Measurements from ENCODE around the gene TACR1. TPM values are rescaled to one million over a fixed set of nuclear protein-coding genes. Genes with fewer than 3 reads are reported as not detected.

TACR1 gene
- total RNA-seq, 1 experiment from 2014 or later: not detected

- no TSS peak for BruUV-seq (replicated peaks)
- Histone ChIP-seq H3K27ac (ENCODE audit: low read depth, low read length) (no peak overlapping the region), H3K9me2 (ENCODE audit: insufficient read depth) (no peaks in the 10 kb centered on the region), H4K20me1 (ENCODE audit: insufficient read depth) (no peaks in the 10 kb centered on the region), H3K4me3 (replicated peaks in 1 of 2; ENCODE audit: low read depth in 1 of 2, low read length in 2 of 2) (no peak overlapping the region), H3K4me2 (ENCODE audit: low read length) (no peak overlapping the region), H3K9me3 (ENCODE audit: control insufficient read depth in 1 of 2, insufficient read depth in 1 of 2, low read depth in 1 of 2, low read length in 2 of 2) (no peaks in the 10 kb centered on the region), H3K27me3 (ENCODE audit: insufficient read depth, low read length) (no peaks in the 10 kb centered on the region), H3K4me1 (ENCODE audit: control insufficient read depth in 1 of 2, insufficient read depth in 2 of 2, low read length in 2 of 2) (no peaks in the 10 kb centered on the region), H3K9ac (ENCODE audit: low read length) (no peak overlapping the region), H3K79me2 (ENCODE audit: insufficient read depth, low read length) (no peaks in the 10 kb centered on the region), H2AFZ (ENCODE audit: low read depth, low read length, poor library complexity, severe bottlenecking) (no peak overlapping the region), H3K36me3 (ENCODE audit: control insufficient read depth in 1 of 2, insufficient read depth in 2 of 2, low read length in 2 of 2) (no peaks in the 10 kb centered on the region)
- intact Hi-C loops (cut with micrococcal nuclease): no loop called here
- ATAC-seq: no peak
- ChIA-PET POLR2A (no interaction called here), CTCF (no interaction called here), RAD21 (ENCODE audit: low non-redundant PET in 1 of 2, low total read pairs in 2 of 2, uncharacterized antibody in 2 of 2, unreplicated experiment in 2 of 2) (no interaction called here)
- no peak for DNase-seq (ENCODE audit: low read depth, low spot score)
- TF ChIP-seq CBX3 (IDR thresholded peaks at IDR 0.05; ENCODE audit: low read depth) (no peak), SIN3A (IDR thresholded peaks at IDR 0.05; ENCODE audit: low read depth) (no peak), SP1 (IDR thresholded peaks at IDR 0.05; ENCODE audit: low read depth) (no peak), ZNF274 (IDR thresholded peaks at IDR 0.05; ENCODE audit: low read depth, low read length) (no peak)
Measured at GRCh38 chr2:75010571-75010970, 188.7 kb downstream of the TACR1 start.

DNA sequence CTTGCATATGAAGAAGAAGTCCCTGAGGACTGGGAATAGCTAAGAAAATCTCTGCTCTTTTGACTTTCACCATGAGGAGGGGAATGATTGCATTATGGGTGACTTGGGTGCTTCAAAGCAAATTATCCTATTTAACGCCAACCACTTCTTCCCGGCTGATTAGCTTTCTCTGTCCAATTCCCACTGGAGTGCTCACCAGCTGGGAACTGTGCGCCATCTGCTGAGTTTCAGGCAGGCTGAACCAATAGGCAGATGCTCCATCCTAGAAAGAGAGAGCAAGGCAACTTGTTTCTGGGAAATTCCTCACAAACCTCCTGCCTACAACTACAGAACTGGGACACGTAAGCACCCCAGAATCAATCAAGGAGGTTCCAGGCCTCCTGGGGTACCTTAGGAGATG is 191.5 kb downstream of the TACR1 start:
- DNase-seq (ENCODE audit: low read depth, low spot score) (no peak), ATAC-seq (no peak)
- TF ChIP-seq EZH2phosphoT487 (IDR thresholded peaks at IDR 0.05; ENCODE audit: borderline replicate concordance) (no peak), SIN3A (IDR thresholded peaks at IDR 0.05; ENCODE audit: low read depth) (no peak), SP1 (IDR thresholded peaks at IDR 0.05; ENCODE audit: low read depth) (no peak), ZNF274 (IDR thresholded peaks at IDR 0.05; ENCODE audit: low read depth, low read length) (no peak)
- TF ChIP-seq, protein P1, sequence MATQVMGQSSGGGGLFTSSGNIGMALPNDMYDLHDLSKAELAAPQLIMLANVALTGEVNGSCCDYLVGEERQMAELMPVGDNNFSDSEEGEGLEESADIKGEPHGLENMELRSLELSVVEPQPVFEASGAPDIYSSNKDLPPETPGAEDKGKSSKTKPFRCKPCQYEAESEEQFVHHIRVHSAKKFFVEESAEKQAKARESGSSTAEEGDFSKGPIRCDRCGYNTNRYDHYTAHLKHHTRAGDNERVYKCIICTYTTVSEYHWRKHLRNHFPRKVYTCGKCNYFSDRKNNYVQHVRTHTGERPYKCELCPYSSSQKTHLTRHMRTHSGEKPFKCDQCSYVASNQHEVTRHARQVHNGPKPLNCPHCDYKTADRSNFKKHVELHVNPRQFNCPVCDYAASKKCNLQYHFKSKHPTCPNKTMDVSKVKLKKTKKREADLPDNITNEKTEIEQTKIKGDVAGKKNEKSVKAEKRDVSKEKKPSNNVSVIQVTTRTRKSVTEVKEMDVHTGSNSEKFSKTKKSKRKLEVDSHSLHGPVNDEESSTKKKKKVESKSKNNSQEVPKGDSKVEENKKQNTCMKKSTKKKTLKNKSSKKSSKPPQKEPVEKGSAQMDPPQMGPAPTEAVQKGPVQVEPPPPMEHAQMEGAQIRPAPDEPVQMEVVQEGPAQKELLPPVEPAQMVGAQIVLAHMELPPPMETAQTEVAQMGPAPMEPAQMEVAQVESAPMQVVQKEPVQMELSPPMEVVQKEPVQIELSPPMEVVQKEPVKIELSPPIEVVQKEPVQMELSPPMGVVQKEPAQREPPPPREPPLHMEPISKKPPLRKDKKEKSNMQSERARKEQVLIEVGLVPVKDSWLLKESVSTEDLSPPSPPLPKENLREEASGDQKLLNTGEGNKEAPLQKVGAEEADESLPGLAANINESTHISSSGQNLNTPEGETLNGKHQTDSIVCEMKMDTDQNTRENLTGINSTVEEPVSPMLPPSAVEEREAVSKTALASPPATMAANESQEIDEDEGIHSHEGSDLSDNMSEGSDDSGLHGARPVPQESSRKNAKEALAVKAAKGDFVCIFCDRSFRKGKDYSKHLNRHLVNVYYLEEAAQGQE (IDR thresholded peaks at IDR 0.05; ENCODE audit: low read depth): no peak
- intact Hi-C loops (cut with micrococcal nuclease): no loop called here
- no peaks in the 10 kb centered on the region for H3K9me2 ChIP-seq (ENCODE audit: insufficient read depth)
- ChIA-PET POLR2A (no interaction called here), CTCF (no interaction called here), RAD21 (ENCODE audit: low non-redundant PET in 1 of 2, low total read pairs in 2 of 2, uncharacterized antibody in 2 of 2, unreplicated experiment in 2 of 2) (no interaction called here)
- H3K27me3 ChIP-seq (ENCODE audit: insufficient read depth, low read length): no peaks in the 10 kb centered on the region
- no TSS peak for BruUV-seq (replicated peaks)
- H3K4me2 ChIP-seq (ENCODE audit: low read length): no peak overlapping the region
- no peak overlapping the region for H2AFZ ChIP-seq (ENCODE audit: low read depth, low read length, poor library complexity, severe bottlenecking)
- H3K4me3 ChIP-seq (replicated peaks in 1 of 2; ENCODE audit: low read depth in 1 of 2, low read length in 2 of 2): no peak overlapping the region
- H3K9ac ChIP-seq (ENCODE audit: low read length): no peak overlapping the region
- H3K27ac ChIP-seq (ENCODE audit: low read depth, low read length): no peak overlapping the region
- H3K4me1 ChIP-seq (ENCODE audit: control insufficient read depth in 1 of 2, insufficient read depth in 2 of 2, low read length in 2 of 2): no peaks in the 10 kb centered on the region
- no peaks in the 10 kb centered on the region for H3K36me3 ChIP-seq (ENCODE audit: control insufficient read depth in 1 of 2, insufficient read depth in 2 of 2, low read length in 2 of 2)
- no peaks in the 10 kb centered on the region for H3K9me3 ChIP-seq (ENCODE audit: control insufficient read depth in 1 of 2, insufficient read depth in 1 of 2, low read depth in 1 of 2, low read length in 2 of 2)
- no peaks in the 10 kb centered on the region for H3K79me2 ChIP-seq (ENCODE audit: insufficient read depth, low read length)
- H4K20me1 ChIP-seq (ENCODE audit: insufficient read depth): no peaks in the 10 kb centered on the region

Measured in HCT116 (cell line).